ENCODE results near the gene MINDY2.

DNA sequence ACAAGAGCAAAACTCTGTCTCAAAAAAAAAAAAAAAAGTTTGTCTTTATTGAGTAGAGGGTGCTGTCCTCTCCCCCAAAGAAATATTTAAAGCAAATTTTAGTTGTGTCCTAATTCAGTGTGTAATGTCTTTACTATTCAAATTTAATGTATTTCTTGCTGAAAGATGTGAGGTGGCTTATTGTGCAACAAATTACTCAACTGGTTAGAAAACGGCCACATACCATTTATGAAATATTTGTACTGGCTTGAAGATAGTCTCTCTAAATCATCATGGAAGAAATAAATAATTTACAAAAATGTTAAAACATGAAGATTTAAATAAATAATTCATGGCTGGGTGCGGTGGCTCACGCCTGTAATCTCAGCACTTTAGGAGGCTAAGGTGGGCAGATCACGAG lies 99.3 kb downstream of the MINDY2 start:
- TF ChIP-seq POLR2A (IDR thresholded peaks at IDR 0.05) = no peak
- TF ChIP-seq, protein P1, sequence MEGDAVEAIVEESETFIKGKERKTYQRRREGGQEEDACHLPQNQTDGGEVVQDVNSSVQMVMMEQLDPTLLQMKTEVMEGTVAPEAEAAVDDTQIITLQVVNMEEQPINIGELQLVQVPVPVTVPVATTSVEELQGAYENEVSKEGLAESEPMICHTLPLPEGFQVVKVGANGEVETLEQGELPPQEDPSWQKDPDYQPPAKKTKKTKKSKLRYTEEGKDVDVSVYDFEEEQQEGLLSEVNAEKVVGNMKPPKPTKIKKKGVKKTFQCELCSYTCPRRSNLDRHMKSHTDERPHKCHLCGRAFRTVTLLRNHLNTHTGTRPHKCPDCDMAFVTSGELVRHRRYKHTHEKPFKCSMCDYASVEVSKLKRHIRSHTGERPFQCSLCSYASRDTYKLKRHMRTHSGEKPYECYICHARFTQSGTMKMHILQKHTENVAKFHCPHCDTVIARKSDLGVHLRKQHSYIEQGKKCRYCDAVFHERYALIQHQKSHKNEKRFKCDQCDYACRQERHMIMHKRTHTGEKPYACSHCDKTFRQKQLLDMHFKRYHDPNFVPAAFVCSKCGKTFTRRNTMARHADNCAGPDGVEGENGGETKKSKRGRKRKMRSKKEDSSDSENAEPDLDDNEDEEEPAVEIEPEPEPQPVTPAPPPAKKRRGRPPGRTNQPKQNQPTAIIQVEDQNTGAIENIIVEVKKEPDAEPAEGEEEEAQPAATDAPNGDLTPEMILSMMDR (IDR thresholded peaks at IDR 0.05 in 8 of 11, conservative IDR thresholded peaks at IDR 0.05 in 3 of 11) = no peak
